Esophagus squamous epithelium (tissue), 4 donors: ENCODE measurements around the gene DOC2A.

Experiments used
- CTCF ChIP-seq, 6 experiments: fragments of 450-650 bp in 4 of 6; fragments of 200-600 bp in 2 of 6; sonication (generic) in 2 of 6; IDR thresholded peaks; one replicate each; pipeline ENCODE4 v1.5.1; 2016 to 2019; ENCODE audit warnings: antibody characterized with exemption in 6 of 6, mild to moderate bottlenecking in 4 of 6, moderate library complexity in 4 of 6
- POLR2A ChIP-seq, 4 donors: fragments of 450-650 bp; IDR thresholded peaks; one replicate each; pipeline ENCODE4 v1.6.1; 2017; ENCODE audit warnings: antibody characterized with exemption in 4 of 4, mild to moderate bottlenecking in 4 of 4, moderate library complexity in 3 of 4

DNA sequence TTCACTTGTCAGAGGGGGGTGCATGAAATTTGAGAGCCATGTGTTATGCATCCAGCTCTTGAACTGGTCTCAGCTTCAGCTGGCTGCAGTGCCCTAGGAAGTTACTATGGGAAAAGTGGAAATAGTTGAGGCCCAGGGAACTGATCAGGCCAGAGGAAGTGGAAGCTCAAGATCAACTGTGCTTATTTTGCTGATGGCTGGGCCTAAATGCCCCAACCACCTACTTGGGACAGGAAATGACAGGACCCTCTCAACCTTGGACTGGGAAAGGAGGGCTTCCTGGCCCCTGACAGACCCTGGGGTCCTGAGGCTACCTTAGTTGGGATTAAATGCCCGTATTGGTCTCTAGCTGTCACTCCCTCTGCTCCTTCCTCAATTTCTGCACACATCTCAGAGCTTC is 38.3 kb downstream of the DOC2A start:
- TF ChIP-seq CTCF (IDR thresholded peaks at IDR 0.05) (no peak), POLR2A (IDR thresholded peaks at IDR 0.05) (no peak)
